Pons (tissue), 1 donor: ENCODE results near the gene DMAP1.

Source experiments
- DNase-seq: peaks from one replicate; pipeline ENCODE4 v3.0.0-alpha.2; 2016; ENCODE audit warnings: low spot score

Gene DMAP1

DNA sequence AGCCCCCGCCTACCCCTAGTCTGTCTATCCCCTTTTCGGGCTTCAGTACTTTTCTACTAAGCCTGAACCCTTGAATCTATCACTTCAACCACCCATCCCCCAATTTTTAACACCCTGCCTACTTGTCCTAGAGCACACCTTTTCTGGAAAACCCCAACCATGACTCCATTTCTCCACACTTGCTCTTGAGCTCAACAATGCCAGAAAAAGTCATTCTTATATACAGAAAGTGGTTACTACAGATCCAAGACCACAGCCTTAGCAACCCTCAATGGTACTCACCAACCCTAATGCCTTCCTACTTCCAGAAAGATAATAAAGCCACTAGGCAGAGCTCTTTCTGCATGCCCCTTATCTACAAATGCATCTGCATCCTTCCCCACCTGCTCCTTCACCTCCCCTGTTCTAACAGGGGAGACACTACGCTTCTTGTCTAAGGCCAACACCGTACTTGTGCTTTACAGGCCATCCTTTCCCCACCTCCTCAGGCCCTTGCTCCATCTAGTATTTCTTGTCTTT is 41.2 kb downstream of the DMAP1 start:
- DNase-seq, result no peak

DNA sequence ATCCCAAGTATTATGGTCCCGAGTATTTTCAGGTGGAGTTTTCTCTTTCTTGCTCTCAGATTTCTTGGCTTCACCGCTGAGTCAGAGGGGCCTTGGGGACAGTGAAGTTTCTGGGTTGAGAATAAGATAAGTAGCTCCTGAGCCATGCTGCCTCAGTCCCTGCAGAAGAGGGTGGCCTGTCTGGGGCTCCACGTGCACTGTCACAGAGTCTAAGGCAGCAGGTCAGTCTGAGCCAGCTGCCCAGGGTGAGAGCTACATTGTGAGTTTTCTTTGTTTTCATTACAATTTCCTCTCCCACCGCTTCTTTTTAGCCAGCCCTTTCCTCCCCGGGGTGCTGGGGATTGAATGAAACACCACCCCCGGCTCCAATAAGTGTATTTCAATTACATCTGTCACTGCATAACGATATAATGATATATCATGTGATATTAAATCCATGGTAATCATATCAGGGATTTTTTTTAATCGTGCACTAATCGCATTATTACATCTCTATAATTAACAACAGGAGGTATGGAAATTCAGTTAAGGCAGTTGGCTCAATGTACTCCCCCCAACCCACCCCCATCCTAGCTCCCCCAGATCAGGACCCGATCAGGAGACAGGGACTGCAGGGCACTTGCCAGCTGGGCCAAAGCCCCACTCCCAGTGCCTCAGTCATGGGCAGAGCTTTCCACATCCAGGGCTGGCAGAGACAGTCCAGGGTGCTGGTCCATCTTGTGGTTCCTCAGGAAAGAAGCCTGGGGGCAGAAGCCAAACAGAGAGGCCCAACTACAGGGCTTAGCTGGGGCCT is 43.7 kb downstream of the DMAP1 start:
- DNase-seq, result no peak

DNA sequence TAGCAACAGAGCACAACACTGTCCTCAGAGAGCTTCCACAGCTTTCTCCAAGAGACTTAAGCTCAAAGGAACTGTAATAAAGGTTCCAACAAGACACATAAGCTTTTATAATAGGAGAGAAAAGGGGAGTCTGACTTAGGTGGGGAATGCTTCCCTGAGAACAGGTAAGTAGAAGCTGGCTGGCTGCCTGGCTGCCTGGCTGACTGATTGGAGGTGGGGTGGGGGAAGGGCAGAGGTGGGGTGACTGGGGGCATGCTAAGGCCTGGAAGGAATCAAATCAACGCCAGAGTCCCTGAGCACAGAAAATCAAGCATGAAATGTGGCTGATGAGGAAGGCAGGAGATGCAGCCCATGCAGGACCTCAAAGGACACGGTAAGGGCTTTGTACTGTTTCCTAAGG is 45.8 kb downstream of the DMAP1 start:
- no peak for DNase-seq

DNA sequence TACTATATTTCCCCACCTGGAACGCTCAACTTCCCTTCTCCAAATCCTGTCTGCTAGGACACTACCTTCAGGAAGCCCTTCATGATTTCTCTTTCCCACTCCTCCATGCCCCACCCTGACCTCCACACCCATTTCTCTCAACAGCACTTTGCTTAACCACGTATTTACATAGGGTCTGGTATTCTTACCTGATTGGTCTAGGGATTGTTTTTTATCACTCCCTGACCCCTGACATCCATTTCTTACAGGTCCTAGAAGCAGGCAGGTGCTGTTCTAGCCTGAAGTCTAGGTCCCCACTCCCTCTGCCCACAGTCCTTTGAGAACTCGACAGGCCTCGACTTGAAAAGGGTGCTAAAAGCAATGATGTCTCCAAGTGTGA is 47.5 kb downstream of the DMAP1 start:
- no peak for DNase-seq

DNA sequence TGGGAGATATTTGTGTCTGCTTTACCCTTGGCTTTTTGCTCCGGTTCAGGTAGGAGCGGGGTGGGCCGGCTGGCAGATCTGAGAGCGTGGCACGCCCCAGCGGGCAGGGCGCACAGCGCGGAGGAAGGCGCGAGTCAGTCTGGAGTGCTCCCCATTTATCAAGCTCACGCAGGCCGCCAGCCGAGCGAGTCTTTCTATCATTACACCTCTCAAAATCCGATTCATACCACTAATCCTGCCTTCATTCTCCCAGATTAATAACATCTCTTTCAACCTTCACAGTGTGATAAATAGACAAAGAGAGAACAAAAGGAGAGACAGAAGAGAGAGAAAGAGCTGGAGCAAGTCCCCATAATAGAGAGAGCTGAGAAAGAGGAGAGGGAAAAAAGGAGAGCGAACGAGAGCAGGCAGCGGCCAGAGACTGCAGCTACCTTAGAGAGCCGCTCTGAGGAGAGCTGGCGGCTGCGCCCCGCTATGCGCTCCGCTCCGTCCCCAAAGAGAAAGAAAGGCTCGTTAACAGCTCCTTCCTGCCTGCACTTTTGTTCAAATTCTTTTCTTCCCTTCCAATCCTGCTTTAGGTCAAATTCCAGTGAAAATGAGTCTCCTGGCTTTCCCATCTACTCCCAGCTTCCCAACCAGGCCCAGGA is 48.0 kb downstream of the DMAP1 start:
- DNase-seq, result no peak

DNA sequence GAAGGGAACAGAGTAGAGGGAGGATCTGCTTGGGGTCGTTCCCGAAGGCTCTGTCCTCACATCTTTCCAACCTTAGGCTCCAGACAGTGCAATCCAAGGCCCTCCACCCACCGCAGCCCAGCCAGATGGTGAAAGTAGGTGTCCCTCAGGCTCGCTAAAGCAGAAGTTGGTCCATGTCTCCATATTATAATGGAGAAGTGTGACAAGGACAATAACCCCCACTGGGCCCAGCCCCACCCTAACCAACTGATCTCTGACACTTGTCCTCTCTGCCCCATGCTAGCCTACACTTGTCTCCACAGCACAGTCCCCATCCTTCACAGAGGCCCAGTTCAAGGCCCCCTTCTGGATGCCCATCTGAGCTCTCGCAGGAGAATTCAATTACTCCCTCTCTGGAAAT is 48.7 kb downstream of the DMAP1 start:
- no peak for DNase-seq

DNA sequence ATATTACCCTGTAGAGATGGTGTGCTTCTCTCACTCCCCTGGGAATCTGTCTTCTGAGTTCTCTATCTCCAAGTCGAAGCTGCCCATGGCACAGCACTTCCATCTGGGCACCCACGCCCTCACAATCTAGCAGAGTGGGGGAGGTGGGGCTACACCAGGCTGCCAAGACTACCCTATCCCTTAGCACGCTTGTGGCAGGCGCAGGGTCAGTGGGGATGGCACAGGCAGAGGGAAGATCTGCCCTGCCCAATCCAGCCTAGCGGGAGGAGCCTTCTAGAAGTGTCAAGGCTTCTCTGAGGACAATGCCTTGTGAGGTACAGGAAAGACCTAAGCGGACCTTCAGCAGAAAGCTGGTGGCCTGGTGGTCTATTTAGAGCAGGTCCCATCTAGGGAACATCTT is 49.1 kb downstream of the DMAP1 start:
- no peak for DNase-seq

DNA sequence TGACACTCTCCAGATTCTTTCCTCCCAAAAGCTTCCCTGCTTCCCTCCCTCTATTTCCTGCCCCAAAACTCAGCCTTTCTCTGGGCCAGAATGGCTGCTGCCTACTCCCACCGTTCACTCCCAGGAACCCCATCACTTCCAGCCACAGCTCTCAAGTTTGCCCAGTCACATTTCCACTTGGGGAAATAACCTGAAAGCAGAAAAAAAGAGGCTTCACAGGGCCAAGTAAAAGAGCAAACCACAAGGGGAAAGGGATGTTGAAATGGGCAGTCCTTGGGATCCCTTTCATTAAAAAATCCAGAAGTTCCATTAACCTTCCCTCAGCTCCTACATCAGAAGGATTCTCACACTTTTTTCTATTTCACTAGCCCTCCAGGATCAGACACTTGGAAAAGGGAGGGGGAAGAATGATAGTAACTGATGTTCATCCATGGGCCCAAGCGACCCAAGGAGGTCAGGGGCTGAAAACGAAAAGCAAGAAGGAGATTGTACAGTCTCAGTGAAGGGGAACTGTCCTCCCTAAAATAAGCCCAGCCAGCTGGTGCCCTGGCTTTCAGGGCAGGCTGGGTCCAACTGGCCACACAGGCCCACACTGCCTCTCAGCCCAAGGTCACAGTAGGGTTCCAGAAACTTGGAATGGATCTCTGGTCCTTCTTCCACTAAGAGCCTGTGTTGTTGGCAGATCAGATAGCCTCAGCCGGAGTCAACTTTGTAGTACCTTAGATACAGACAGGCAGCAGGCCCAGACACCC is 49.7 kb downstream of the DMAP1 start:
- no peak for DNase-seq

DNA sequence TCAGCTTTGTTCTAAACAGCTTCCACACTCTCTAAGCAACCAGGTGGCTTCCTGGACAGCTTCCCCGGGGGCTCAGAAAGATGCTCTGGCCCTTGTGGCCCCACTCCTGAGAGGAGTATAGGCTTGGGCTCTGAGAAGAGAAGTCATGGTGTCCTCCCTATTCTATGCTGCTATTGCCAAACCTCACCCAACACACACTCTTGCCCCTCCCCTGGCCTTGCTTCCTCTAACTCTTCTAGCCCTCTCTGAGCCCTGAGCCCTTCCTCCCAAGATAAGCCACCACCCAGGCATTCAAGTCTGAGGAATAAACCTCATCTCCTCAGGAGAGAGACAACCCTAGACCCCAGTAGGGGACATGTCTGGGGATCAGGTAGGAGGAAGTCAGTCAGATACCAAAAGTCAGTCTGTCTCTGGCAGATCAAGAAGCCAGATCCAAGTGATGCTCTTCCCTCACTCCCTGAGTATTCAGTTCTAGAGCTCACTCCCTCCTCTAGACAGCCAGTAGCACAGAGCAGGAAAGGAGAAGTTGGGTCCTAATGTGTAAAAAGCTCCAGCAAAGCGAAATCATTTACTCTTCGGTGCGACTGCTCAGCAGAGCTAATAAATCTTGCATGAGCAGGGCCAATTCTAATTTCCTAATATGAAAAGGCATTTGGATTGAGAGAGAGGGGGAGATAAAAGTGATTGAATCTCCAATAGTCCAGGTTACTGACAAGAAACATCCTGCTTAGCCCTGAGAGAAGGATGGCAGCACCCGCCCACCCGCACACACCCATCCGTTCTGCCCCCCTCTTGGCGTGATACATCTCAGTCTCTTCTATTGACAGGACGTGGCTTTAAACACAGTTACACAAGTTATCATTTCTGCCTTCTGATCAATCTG is 50.5 kb downstream of the DMAP1 start:
- DNase-seq, result no peak

DNA sequence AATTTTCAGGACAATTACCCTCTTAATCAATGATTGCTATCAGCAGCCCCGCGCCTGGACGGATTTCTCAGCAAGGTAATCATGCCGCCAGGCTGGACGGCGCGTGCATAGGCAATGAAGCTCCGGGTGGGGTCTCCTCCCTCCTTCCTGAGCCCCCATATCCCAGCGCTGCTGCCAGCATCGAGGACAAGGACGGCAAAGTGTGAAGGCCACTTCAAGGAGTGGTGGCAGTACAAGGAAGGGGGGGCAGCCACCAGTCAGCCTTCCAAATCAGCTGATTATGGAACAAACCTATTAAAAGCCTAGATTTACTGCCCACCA is 51.1 kb downstream of the DMAP1 start:
- no peak for DNase-seq

DNA sequence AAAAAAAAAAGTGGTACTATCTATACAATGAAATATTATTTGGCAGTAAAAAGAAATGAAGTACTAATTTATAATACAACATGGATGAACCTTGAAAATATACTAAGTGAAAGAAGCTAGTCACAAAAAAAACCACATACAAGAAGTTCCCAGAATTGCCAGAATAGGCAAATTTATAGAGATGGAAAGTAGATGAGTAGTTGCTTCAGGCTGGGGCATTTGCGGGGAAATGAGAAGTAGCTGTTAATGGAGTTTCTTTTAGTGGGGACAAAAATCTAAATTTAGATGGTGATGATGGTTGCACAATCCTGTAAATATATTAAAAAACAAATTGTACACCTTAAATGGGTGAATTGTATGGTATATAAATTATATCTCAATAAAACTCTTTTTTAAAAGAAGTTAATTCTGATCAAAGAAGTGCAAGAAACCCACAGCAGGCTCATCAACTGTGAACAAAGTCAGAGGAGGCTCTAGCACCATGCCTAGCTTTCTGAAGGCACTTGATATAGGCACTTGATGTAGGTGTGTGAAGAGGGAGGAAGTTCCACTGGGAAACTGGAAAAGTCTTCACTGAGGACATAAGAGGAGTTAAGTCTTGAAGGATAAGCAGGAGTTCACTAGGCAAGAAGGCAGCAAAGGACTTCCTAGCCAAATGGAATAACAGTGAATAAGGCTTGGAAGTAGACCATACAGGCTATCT is 52.5 kb downstream of the DMAP1 start:
- no peak for DNase-seq

DNA sequence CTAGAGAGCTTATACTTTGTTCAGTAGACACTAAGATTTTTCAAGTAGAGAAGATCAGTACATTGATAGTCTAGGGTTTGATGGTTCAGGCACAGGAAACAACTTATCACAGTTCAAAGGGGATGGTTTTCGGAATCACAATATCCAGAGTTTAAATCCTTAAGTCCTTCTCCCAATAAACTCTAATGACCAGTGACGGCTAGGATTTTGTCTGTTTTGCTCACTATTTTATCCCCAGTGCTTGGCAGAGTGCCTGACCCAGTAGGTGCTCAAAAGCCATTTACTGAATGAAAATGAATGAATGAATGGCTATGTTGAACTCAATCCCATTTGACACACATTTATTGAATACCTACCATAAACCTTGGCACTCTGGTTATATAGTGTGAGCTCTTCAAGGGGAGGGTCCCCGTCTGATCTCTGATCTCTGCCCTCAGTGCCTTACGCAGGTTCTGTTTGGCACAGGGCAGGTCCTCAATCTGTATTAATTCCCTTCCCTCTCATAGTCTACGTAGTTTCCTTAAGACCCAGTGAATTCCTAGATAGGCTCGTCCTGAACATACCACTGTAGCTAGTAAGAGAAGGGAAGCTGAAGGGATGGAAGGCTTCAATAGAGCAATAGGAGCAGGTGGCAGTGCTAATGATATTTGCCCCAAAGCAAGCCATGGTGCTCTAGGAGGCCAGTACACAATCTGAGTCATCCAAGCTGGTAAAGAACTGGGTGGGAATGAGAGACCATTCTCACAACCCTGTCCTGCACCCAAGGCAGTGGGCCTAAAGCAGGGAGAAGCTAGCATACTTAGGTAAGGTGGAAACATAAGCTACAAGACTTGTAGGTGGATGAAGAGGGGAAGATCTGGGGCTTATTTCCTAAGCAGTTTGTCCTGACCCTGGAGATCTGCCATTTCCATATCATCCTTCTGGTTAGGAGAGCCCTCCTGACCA is 53.4 kb downstream of the DMAP1 start:
- no peak for DNase-seq

DNA sequence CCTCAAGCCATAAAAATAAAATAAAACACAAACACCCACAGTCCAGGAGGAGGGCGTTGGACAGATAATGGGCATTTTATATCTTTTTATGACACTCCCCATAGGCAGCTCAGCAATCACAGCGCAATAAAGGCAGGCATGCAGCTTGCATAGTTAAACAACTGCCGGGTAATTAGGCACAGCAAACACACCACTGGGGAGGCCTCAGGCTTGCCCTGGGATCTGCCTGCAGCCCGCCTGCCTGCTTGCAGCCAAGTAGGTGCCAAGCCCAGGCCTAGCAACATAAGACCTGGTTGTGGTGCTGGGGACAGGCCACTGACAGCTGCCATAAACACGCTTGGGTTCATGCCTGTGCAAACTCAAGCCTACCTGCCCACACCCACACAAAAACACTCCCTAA is 54.2 kb downstream of the DMAP1 start:
- DNase-seq, result no peak

DNA sequence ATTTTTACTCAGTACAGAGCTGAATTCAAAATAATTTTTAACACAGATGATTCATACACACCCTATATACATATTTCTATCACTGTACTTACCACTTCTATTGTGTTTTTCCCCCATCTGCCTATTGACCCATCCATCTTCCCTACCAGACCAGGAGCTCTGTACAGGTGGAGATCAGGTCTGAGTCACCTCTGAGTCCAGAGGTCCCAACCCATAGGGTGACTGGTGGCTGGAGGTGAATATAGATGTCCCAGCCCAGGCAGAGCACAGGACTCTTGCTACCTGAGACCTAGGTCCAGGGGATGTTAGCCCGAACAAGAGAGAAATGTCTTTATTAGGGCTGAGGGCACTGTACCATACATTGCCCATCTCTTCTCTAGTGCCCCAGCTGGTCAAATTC is 54.8 kb downstream of the DMAP1 start:
- no peak for DNase-seq
